ENCODE measurements around the gene CCDC141.

Gene CCDC141

DNA sequence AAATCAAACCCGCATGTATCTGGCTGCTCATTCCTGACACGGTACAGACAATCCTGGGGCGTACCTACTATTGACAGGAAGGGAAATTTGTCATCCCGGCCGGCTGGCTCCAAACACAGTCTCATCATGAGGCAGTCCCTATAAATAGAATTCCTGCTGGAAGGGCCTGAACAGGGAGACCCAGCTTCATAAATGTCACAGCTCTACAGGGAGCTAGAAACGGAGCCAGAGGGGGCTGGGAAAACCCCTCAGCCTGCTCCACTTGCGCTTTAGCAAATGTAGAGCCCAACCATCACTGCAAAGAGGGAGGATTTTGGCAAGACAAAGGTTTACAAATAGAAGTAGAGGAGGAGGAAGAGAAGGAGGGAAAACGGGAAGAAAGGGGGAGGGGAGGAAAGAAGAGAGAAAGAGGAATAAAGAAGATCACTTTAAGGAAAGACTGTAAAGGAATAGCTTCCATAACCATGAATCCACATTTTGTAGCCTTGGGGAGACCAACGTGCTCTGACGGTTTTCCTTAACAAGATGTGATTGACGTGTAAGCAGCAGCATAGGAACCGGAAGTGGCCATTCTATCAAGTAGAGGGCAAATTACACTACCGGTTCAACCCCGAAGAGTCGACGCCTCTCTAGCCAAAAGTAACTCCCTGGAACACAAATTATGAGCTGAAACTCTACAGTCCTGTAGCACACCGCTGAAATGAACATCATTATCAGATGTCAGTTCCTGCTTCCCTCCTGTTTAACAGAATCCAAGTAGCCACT, 185.9 kb downstream of the CCDC141 start:
- TF ChIP-seq, protein P1, sequence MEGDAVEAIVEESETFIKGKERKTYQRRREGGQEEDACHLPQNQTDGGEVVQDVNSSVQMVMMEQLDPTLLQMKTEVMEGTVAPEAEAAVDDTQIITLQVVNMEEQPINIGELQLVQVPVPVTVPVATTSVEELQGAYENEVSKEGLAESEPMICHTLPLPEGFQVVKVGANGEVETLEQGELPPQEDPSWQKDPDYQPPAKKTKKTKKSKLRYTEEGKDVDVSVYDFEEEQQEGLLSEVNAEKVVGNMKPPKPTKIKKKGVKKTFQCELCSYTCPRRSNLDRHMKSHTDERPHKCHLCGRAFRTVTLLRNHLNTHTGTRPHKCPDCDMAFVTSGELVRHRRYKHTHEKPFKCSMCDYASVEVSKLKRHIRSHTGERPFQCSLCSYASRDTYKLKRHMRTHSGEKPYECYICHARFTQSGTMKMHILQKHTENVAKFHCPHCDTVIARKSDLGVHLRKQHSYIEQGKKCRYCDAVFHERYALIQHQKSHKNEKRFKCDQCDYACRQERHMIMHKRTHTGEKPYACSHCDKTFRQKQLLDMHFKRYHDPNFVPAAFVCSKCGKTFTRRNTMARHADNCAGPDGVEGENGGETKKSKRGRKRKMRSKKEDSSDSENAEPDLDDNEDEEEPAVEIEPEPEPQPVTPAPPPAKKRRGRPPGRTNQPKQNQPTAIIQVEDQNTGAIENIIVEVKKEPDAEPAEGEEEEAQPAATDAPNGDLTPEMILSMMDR (IDR thresholded peaks at IDR 0.05; ENCODE audit: borderline replicate concordance, extremely low read depth, low read length, poor library complexity, severe bottlenecking) = no peak
- TF ChIP-seq EZH2 (IDR thresholded peaks at IDR 0.05; ENCODE audit: borderline replicate concordance, low read depth, low read length, severe bottlenecking) = no peak
- H2AFZ ChIP-seq (ENCODE audit: low read depth, low read length) = no peak overlapping the region
- no peak for ATAC-seq (ENCODE audit: insufficient read depth, low read depth)
- H3K27ac ChIP-seq (ENCODE audit: low read length) = no peak overlapping the region
- H3K9me3 ChIP-seq (ENCODE audit: insufficient read depth, low read length, severe bottlenecking) = no peaks in the 10 kb centered on the region
- no peaks in the 10 kb centered on the region for H4K20me1 ChIP-seq (ENCODE audit: insufficient read depth, low read length)
- no peaks in the 10 kb centered on the region for H3K79me2 ChIP-seq (ENCODE audit: insufficient read depth, low read length)
- DNase-seq = no peak
- peaks cover 3% of the 10 kb centered on the region for H3K27me3 ChIP-seq (ENCODE audit: insufficient read depth, low read length, poor library complexity)
- no peak overlapping the region for H3K9ac ChIP-seq (ENCODE audit: low read depth, low read length)
- H3K36me3 ChIP-seq (ENCODE audit: insufficient read depth, low read length) = no peaks in the 10 kb centered on the region
- H3K4me2 ChIP-seq (ENCODE audit: insufficient read depth, low read length) = no peak overlapping the region
- H3K4me3 ChIP-seq (ENCODE audit: low read depth in 1 of 2, low read length in 2 of 2) = no peak overlapping the region
- H3K4me1 ChIP-seq (ENCODE audit: insufficient read depth, low read length) = no peaks in the 10 kb centered on the region

DNA sequence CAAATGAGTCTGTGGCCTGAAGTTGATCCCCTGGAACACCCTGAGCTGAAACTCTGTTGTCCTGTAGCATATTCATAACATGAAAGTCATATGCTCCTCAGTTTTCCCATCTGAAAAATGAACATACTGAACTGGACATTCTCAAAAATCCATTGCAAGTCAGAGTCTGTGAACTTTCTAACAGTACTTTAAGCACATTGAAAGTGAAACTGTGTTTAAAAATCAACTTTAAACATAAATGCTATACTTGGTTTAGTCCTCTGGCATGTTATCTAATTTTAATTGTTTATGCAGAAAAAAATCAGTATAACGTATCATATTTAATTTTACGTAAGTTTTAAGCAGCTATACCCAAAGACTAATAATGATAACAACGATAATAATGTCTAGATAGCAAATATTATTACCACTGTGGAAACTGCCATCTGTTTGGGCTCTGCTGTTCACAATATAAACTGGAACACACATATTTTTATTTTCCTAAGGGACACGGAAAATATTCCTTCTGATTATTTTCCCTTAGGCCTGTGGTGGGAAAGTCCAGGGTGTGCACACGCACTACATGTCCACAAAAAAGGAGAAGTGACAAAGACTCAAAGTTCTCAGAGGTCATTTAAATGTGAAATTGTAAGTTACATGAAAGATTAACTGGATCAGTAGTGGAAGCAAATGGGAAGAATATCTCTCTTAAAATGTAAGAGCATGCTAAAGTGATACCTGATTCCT, 186.6 kb downstream of the CCDC141 start:
- ATAC-seq (ENCODE audit: insufficient read depth, low read depth) (no peak), DNase-seq (no peak)
- Histone ChIP-seq H3K9ac (ENCODE audit: low read depth, low read length) (no peak overlapping the region), H2AFZ (ENCODE audit: low read depth, low read length) (no peak overlapping the region), H3K4me2 (ENCODE audit: insufficient read depth, low read length) (no peak overlapping the region), H3K27ac (ENCODE audit: low read length) (no peak overlapping the region), H3K9me3 (ENCODE audit: insufficient read depth, low read length, severe bottlenecking) (no peaks in the 10 kb centered on the region), H3K79me2 (ENCODE audit: insufficient read depth, low read length) (no peaks in the 10 kb centered on the region), H3K4me1 (ENCODE audit: insufficient read depth, low read length) (no peaks in the 10 kb centered on the region), H3K4me3 (ENCODE audit: low read depth in 1 of 2, low read length in 2 of 2) (no peak overlapping the region), H3K27me3 (ENCODE audit: insufficient read depth, low read length, poor library complexity) (peaks cover 4% of the 10 kb centered on the region), H3K36me3 (ENCODE audit: insufficient read depth, low read length) (no peaks in the 10 kb centered on the region), H4K20me1 (ENCODE audit: insufficient read depth, low read length) (no peaks in the 10 kb centered on the region)
- no peak for TF ChIP-seq EZH2 (IDR thresholded peaks at IDR 0.05; ENCODE audit: borderline replicate concordance, low read depth, low read length, severe bottlenecking)
- TF ChIP-seq, protein P1 (IDR thresholded peaks at IDR 0.05; ENCODE audit: borderline replicate concordance, extremely low read depth, low read length, poor library complexity, severe bottlenecking) = no peak

DNA sequence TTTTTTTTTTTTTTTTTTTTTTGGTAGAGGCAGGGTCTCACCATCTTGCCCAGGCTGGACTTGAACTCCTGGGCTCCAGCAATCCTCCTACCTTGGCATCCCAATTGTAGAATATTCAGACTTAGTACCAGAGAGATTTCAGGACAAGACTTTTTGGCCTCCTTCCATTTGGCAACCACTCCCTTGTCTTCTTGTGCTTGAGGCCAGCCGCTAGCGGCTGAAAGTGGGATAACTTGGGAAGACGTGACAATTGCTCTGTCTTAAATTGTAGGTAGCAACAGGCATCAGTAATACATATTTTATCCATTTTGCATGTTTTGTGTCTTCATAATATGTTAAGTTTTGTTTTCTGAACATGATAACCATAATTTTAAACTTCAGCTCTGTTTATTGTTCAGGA, 189.4 kb downstream of the CCDC141 start:
- Histone ChIP-seq H3K36me3 (ENCODE audit: insufficient read depth, low read length) (no peaks in the 10 kb centered on the region), H3K27me3 (ENCODE audit: insufficient read depth, low read length, poor library complexity) (peaks cover 4% of the 10 kb centered on the region), H2AFZ (ENCODE audit: low read depth, low read length) (no peak overlapping the region), H3K4me1 (ENCODE audit: insufficient read depth, low read length) (no peaks in the 10 kb centered on the region), H3K27ac (ENCODE audit: low read length) (no peak overlapping the region), H3K4me3 (ENCODE audit: low read depth in 1 of 2, low read length in 2 of 2) (no peak overlapping the region), H4K20me1 (ENCODE audit: insufficient read depth, low read length) (no peaks in the 10 kb centered on the region), H3K79me2 (ENCODE audit: insufficient read depth, low read length) (no peaks in the 10 kb centered on the region), H3K9me3 (ENCODE audit: insufficient read depth, low read length, severe bottlenecking) (no peaks in the 10 kb centered on the region), H3K9ac (ENCODE audit: low read depth, low read length) (no peak overlapping the region), H3K4me2 (ENCODE audit: insufficient read depth, low read length) (no peak overlapping the region)
- no peak for TF ChIP-seq EZH2 (IDR thresholded peaks at IDR 0.05; ENCODE audit: borderline replicate concordance, low read depth, low read length, severe bottlenecking)
- TF ChIP-seq, protein P1 (IDR thresholded peaks at IDR 0.05; ENCODE audit: borderline replicate concordance, extremely low read depth, low read length, poor library complexity, severe bottlenecking) = no peak
- ATAC-seq (ENCODE audit: insufficient read depth, low read depth) (no peak), DNase-seq (no peak)
